NT2/D1 (cell line): ENCODE measurements around the gene SETD7.

Experiments
- SUZ12 ChIP-seq: IDR thresholded peaks from 2 replicates; pipeline ENCODE4 v1.6.1; 2011; ENCODE audit not compliant: insufficient read length, insufficient read depth; ENCODE audit errors: extremely low read depth
- YY1 ChIP-seq: IDR thresholded peaks from 2 replicates; pipeline ENCODE4 v1.6.1; 2011; ENCODE audit not compliant: insufficient read length, insufficient read depth
- ZNF274 ChIP-seq: IDR thresholded peaks from 2 replicates; pipeline ENCODE4 v1.6.1; 2011; ENCODE audit warnings: mild to moderate bottlenecking, low read depth, low read length

DNA sequence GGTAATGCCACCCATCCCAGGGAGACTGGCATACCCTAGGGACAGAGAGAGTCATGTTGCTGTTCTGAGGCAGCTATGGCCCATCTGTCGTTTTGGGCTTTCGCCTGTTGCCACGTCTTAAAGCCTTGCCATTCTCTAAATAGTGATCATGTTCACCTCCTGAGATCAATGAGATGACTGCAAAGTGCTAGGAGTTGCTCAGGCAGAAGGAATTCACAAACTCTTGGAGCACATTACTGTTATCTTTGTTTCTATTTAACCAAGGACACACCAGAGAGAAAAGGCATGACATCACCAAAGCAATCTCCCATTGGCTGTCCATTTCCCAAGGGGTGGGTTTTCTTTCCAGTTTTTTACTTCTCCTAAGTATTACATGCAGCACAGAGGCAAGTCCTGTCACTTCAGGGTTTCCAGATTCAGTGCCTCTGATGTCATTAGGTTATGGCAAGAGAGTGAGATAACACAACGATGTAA, 37.1 kb upstream of the SETD7 start:
- TF ChIP-seq YY1, result no peak
- TF ChIP-seq ZNF274, result no peak
- no peak for TF ChIP-seq SUZ12
